Hair follicular keratinocyte (primary cell): ENCODE results near the gene EPHB3. TPM values are rescaled to one million over a fixed set of nuclear protein-coding genes. Genes with fewer than 3 reads are reported as not detected.

ENCODE experiments used
- total RNA-seq: library from RNA; depleted of rRNA; stranded (reverse); fragments of >200 nt; gene quantifications from 2 replicates; pipeline ENCODE4 v1.2.3, GENCODE V29; 2015

EPHB3 gene
- 4.2 and 6.7 TPM in 2 replicates for total RNA-seq

GRCh38 chr3:184561061-184561912 lies at the start of gene EPHB3:
TSS of gene EPHB3 (plus strand) at chr3:184561785. CDS start at chr3:184562236, 451 bp downstream.

Other genes with a start within 250 kb of the EPHB3 start
- gene EIF4G1, start 247.2 kb upstream of the EPHB3 start, total RNA-seq, result 319 and 487 TPM in 2 replicates
- 23.0 and 30.1 TPM in 2 replicates for gene FAM131A, start 224.2 kb upstream of the EPHB3 start, total RNA-seq
- 3.1 and 3.6 TPM in 2 replicates for gene CLCN2, start 200.2 kb upstream of the EPHB3 start, total RNA-seq
- gene POLR2H, start 200.1 kb upstream of the EPHB3 start, total RNA-seq, result 83.7 and 161 TPM in 2 replicates
- not detected in 2 replicates for gene THPO, start 183.6 kb upstream of the EPHB3 start, total RNA-seq
- gene CHRD, start 181.7 kb upstream of the EPHB3 start, total RNA-seq, result not detected in 2 replicates
- 15.1 and 24.0 TPM in 2 replicates for gene MAGEF1, start 150.3 kb downstream of the EPHB3 start, total RNA-seq